Activated CD4-positive, alpha-beta T cell treated with anti-CD3 and anti-CD28 coated beads, Interleukin-2, Interleukin-6, amounts not matched to agents 100 ng/mL and 50 ng/mL, durations not matched to agents 16 hours and 8 hours (primary cell): ENCODE measurements around the gene ZFYVE19.

Source experiments
- DNase-seq: peaks from one replicate; pipeline ENCODE4 v3.0.0-alpha.2; 2020

Gene ZFYVE19

GRCh38 chr15:40807028-40807887 is at the start of gene ZFYVE19, which contains the start of gene DNAJC17:
Gene ZFYVE19 (plus strand): TSS chr15:40807089. CDS start chr15:40807590, 501 bp downstream.
Gene DNAJC17 (minus strand): TSS chr15:40807473. CDS start chr15:40807446, 27 bp downstream.
- DNase-seq: peak; percentile 98

- no peak for DNase-seq
Measured at GRCh38 chr15:40759961-40760360, 46.9 kb upstream of the ZFYVE19 start.

GRCh38 chr15:40762919-40763800 is 43.7 kb upstream of the ZFYVE19 start:
- peak; percentile 47 for DNase-seq

GRCh38 chr15:40763801-40764628 is 42.9 kb upstream of the ZFYVE19 start, which contains the start of gene GCHFR:
Gene GCHFR (plus strand): TSS chr15:40764068. CDS start chr15:40764181, 113 bp downstream.
- DNase-seq: peak; percentile 76

- DNase-seq: no peak
Measured at GRCh38 chr15:40764629-40765103, 42.2 kb upstream of the ZFYVE19 start.

- DNase-seq: no peak
Measured at GRCh38 chr15:40766194-40766815, 40.6 kb upstream of the ZFYVE19 start.

- no peak for DNase-seq
Measured at GRCh38 chr15:40766906-40767837, 39.7 kb upstream of the ZFYVE19 start.

GRCh38 chr15:40767838-40768500 is 38.9 kb upstream of the ZFYVE19 start:
- DNase-seq: no peak

- no peak for DNase-seq
Measured at GRCh38 chr15:40768521-40769273, 38.2 kb upstream of the ZFYVE19 start.

GRCh38 chr15:40769274-40770146 is 37.4 kb upstream of the ZFYVE19 start, which contains the start of gene C15orf62:
Gene C15orf62 (plus strand): TSS chr15:40769980. CDS start chr15:40770496, 516 bp downstream.
- peak; percentile 32 for DNase-seq

- DNase-seq: no peak
Measured at GRCh38 chr15:40770147-40770721, 36.7 kb upstream of the ZFYVE19 start.

GRCh38 chr15:40771242-40771641 is 35.6 kb upstream of the ZFYVE19 start:
- no peak for DNase-seq

- DNase-seq: no peak
Measured at GRCh38 chr15:40772014-40772413, 34.9 kb upstream of the ZFYVE19 start.

- DNase-seq: no peak
Measured at GRCh38 chr15:40773496-40773895, 33.4 kb upstream of the ZFYVE19 start.

- DNase-seq: no peak
Measured at GRCh38 chr15:40773902-40774301, 33.0 kb upstream of the ZFYVE19 start.

- no peak for DNase-seq
Measured at GRCh38 chr15:40775007-40775406, 31.9 kb upstream of the ZFYVE19 start.

- no peak for DNase-seq
Measured at GRCh38 chr15:40775740-40776536, 31.0 kb upstream of the ZFYVE19 start.
